Gastroesophageal sphincter (tissue), 4 donors: ENCODE data around the gene CTTN. TPM values are rescaled to one million over a fixed set of nuclear protein-coding genes. Genes with fewer than 3 reads are reported as not detected.

Experiments used
- ATAC-seq: fragments of 150-250 bp; one replicate; pipeline ENCODE4 v1.9.1; 2016; ENCODE audit warnings: mild to moderate bottlenecking, moderate library complexity
- H3K27ac ChIP-seq, 4 donors: fragments of 200-600 bp; sonication (generic) in 3 of 4; 1 replicate in 3 of 4; 2 replicates in 1 of 4; pipeline ENCODE4 v1.5.1; 2016 to 2019
- H3K27me3 ChIP-seq: fragments of 200-600 bp; sonication (generic); one replicate; pipeline ENCODE4 v1.5.1; 2019
- H3K36me3 ChIP-seq, 2 donors: fragments of 200-600 bp; sonication (generic); one replicate each; pipeline ENCODE4 v1.5.1; 2019; ENCODE audit warnings: control low read depth in 1 of 2
- H3K4me1 ChIP-seq, 3 donors: fragments of 200-600 bp; sonication (generic); 1 replicate in 2 of 3; 2 replicates in 1 of 3; pipeline ENCODE4 v1.5.1; 2016 to 2019; ENCODE audit warnings: control low read depth in 2 of 3
- H3K4me3 ChIP-seq, 2 donors: fragments of 200-600 bp; sonication (generic); one replicate each; pipeline ENCODE4 v1.5.1; 2019; ENCODE audit warnings: mild to moderate bottlenecking in 1 of 2, moderate library complexity in 1 of 2
- H3K9me3 ChIP-seq, 3 donors: fragments of 200-600 bp; sonication (generic); one replicate each; pipeline ENCODE4 v1.5.1; 2017 to 2019; ENCODE audit warnings: control low read depth in 2 of 3
- CTCF ChIP-seq, 4 experiments: fragments of 200-600 bp in 2 of 4; fragments of 450-650 bp in 2 of 4; sonication (generic) in 1 of 4; IDR thresholded peaks; one replicate each; pipeline ENCODE4 v1.5.1; 2017 to 2019; ENCODE audit warnings: antibody characterized with exemption in 4 of 4, mild to moderate bottlenecking in 2 of 4, moderate library complexity in 2 of 4
- EP300 ChIP-seq: sonication (generic); formaldehyde crosslinking; IDR thresholded peaks from one replicate; pipeline ENCODE4 v1.6.1; 2017; ENCODE audit warnings: antibody characterized with exemption, mild to moderate bottlenecking
- POLR2A ChIP-seq, 2 donors: fragments of 450-650 bp; IDR thresholded peaks; one replicate each; pipeline ENCODE4 v1.6.1; 2017; ENCODE audit warnings: antibody characterized with exemption in 2 of 2, mild to moderate bottlenecking in 2 of 2, moderate library complexity in 1 of 2
- POLR2AphosphoS5 ChIP-seq: sonication (generic); formaldehyde crosslinking; IDR thresholded peaks from one replicate; pipeline ENCODE4 v1.6.1; 2017; ENCODE audit warnings: antibody characterized with exemption
- WGBS, 2 donors: methylation state at CpG; one replicate each; pipeline ENCODE4 v1.1.5; 2018; ENCODE audit warnings: low coverage in 1 of 2; 5-methylcytosine and 5-hydroxymethylcytosine counted together
- total RNA-seq, 4 donors: library from RNA; depleted of rRNA; stranded (reverse); fragments of >200 nt; gene quantifications; one replicate each; pipeline ENCODE4 v1.1.0, GENCODE V29; 2016

CTTN gene
- total RNA-seq, 4 donors from 2014 or later: 164 to 316 (median 179) TPM

GRCh38 chr11:70402016-70402415 lies 3.7 kb downstream of the CTTN start:
- TF ChIP-seq CTCF (IDR thresholded peaks at IDR 0.05): no peak
- TF ChIP-seq EP300: no peak
- no peak for TF ChIP-seq POLR2AphosphoS5
- no peak for TF ChIP-seq POLR2A (IDR thresholded peaks at IDR 0.05)
- WGBS, 2 donors: 75 to 78% methylated on average over 10 of the region's 10 CpGs
- Histone ChIP-seq H3K27ac (peak overlapping the region in 1 of 4 donors; percentile 94), H3K27me3 (no peaks in the 10 kb centered on the region), H3K4me1 (peaks cover 7 to 66% (median 20%) of the 10 kb centered on the region in 3 donors), H3K36me3 (peaks cover 0 to 17% of the 10 kb centered on the region in 2 donors), H3K9me3 (no peaks in the 10 kb centered on the region), H3K4me3 (no peak overlapping the region)
- ATAC-seq: no peak

- no peaks in the 10 kb centered on the region for H3K27me3 ChIP-seq
- peaks cover 0 to 23% of the 10 kb centered on the region in 2 donors for H3K36me3 ChIP-seq
- no peak overlapping the region for H3K4me3 ChIP-seq
- H3K9me3 ChIP-seq: no peaks in the 10 kb centered on the region
- 25% methylated on average over 1 of the region's 1 CpG; no CpG with 5 or more reads in 1 of the 2 donors for WGBS, 2 donors
- H3K27ac ChIP-seq: no peak overlapping the region
- TF ChIP-seq CTCF (IDR thresholded peaks at IDR 0.05) (no peak), EP300 (no peak), POLR2A (IDR thresholded peaks at IDR 0.05) (no peak)
- peaks cover 7 to 60% (median 16%) of the 10 kb centered on the region in 3 donors for H3K4me1 ChIP-seq
- no peak for ATAC-seq
Observed at GRCh38 chr11:70402685-70403084, 4.4 kb downstream of the CTTN start.

- H3K36me3 ChIP-seq: peaks cover 0 to 39% of the 10 kb centered on the region in 2 donors
- H3K27ac ChIP-seq: no peak overlapping the region
- no peak overlapping the region for H3K4me3 ChIP-seq
- no peaks in the 10 kb centered on the region for H3K9me3 ChIP-seq
- 91 to 94% methylated on average over 2 to 8 of the region's 11 CpGs for WGBS, 2 donors
- H3K4me1 ChIP-seq: peaks cover 7 to 47% (median 14%) of the 10 kb centered on the region in 3 donors
- no peaks in the 10 kb centered on the region for H3K27me3 ChIP-seq
- TF ChIP-seq POLR2A (IDR thresholded peaks at IDR 0.05) (no peak), POLR2AphosphoS5 (no peak), CTCF (IDR thresholded peaks at IDR 0.05) (no peak), EP300 (no peak)
- no peak for ATAC-seq
Observed at GRCh38 chr11:70404244-70404643, 5.9 kb downstream of the CTTN start.

- no peak for ATAC-seq
- no peak overlapping the region for H3K4me3 ChIP-seq
- H3K27me3 ChIP-seq: no peaks in the 10 kb centered on the region
- peaks cover 0 to 31% (median 4%) of the 10 kb centered on the region in 3 donors for H3K4me1 ChIP-seq
- H3K36me3 ChIP-seq: peaks cover 0 to 55% of the 10 kb centered on the region in 2 donors
- no peak overlapping the region for H3K27ac ChIP-seq
- no peaks in the 10 kb centered on the region for H3K9me3 ChIP-seq
- WGBS, 2 donors: 92 to 93% methylated on average over 5 to 11 of the region's 20 CpGs
- TF ChIP-seq POLR2AphosphoS5: no peak
Observed at GRCh38 chr11:70405679-70406395, 7.5 kb downstream of the CTTN start.

GRCh38 chr11:70407121-70407520 lies 8.8 kb downstream of the CTTN start:
- H3K4me1 ChIP-seq: peaks cover 0 to 19% (median 0%) of the 10 kb centered on the region in 3 donors
- no peak overlapping the region for H3K4me3 ChIP-seq
- H3K36me3 ChIP-seq: peaks cover 0 to 68% of the 10 kb centered on the region in 2 donors
- no peaks in the 10 kb centered on the region for H3K27me3 ChIP-seq
- TF ChIP-seq EP300 (no peak), POLR2A (IDR thresholded peaks at IDR 0.05) (no peak), POLR2AphosphoS5 (no peak), CTCF (IDR thresholded peaks at IDR 0.05) (no peak)
- ATAC-seq: no peak
- no peaks in the 10 kb centered on the region for H3K9me3 ChIP-seq
- 83 to 100% methylated on average over 1 of the region's 13 CpGs for WGBS, 2 donors
- no peak overlapping the region for H3K27ac ChIP-seq
